Heart right ventricle (tissue), 16 donors: ENCODE measurements around the gene ZNF148. TPM values are rescaled to one million over a fixed set of nuclear protein-coding genes. Genes with fewer than 3 reads are reported as not detected.

ENCODE experiments used
- ATAC-seq, 8 donors: fragments of 200-7000 bp; cut with Tn5 transposase; one replicate each; pipeline ENCODE4 v1.9.1; 2020; ENCODE audit warnings: mild to moderate bottlenecking in 8 of 8, moderate library complexity in 8 of 8, moderate number of reproducible peaks in 1 of 8
- DNase-seq, 2 donors: peaks; one replicate each; pipeline ENCODE4 v3.0.0-alpha.2; 2020
- H3K27ac ChIP-seq, 10 donors: fragments of 200-600 bp; sonication (generic) in 2 of 10; one replicate each; pipeline versions ENCODE4 v1.5.0 to v1.8.0; 2020 to 2022; ENCODE audit warnings: mild to moderate bottlenecking in 3 of 10
- H3K27me3 ChIP-seq, 7 donors: fragments of 200-600 bp; one replicate each; pipeline ENCODE4 v1.8.0; 2021 to 2022; ENCODE audit warnings: mild to moderate bottlenecking in 2 of 7
- H3K36me3 ChIP-seq, 9 donors: fragments of 200-600 bp; sonication (generic) in 1 of 9; one replicate each; pipeline versions ENCODE4 v1.5.0 to v1.8.0; 2020 to 2022; ENCODE audit warnings: mild to moderate bottlenecking in 2 of 9
- H3K4me1 ChIP-seq, 9 donors: fragments of 200-600 bp; sonication (generic) in 1 of 9; one replicate each; pipeline versions ENCODE4 v1.5.0 to v1.8.0; 2020 to 2022; ENCODE audit warnings: mild to moderate bottlenecking in 4 of 9
- H3K4me3 ChIP-seq, 10 donors: fragments of 200-600 bp; sonication (generic) in 2 of 10; one replicate each; pipeline versions ENCODE4 v1.5.0 to v1.8.0; 2020 to 2022; ENCODE audit warnings: mild to moderate bottlenecking in 7 of 10, moderate library complexity in 2 of 10
- H3K9me3 ChIP-seq, 11 donors: fragments of 200-600 bp in 10 of 11; sonication (generic) in 2 of 11; one replicate each; pipeline versions ENCODE4 v1.5.0 to v1.8.0; 2013 to 2022; ENCODE audit warnings: mild to moderate bottlenecking in 2 of 11, control low read depth in 1 of 11, moderate library complexity in 1 of 11
- WGBS, 2 donors: extraction: QIAGEN DNeasy Blood & Tissue Kit; methylation state at CpG; one replicate each; pipeline ENCODE4 v1.1.7; 2013; ENCODE audit warnings: inconsistent platforms in 1 of 2; 5-methylcytosine and 5-hydroxymethylcytosine counted together
- intact Hi-C, 10 donors: fragments of 100-400 bp; cut with DNase I; formaldehyde crosslinking; loops; one replicate each; pipeline versions ENCODE4 v1.11.1 to v1.14.2; 2022
- polyA plus RNA-seq, 2 donors: library from polyadenylated mRNA; stranded (reverse); fragments of 200-250 nt; gene quantifications; one replicate each; pipeline ENCODE4 v1.2.3, GENCODE V29; 2013
- total RNA-seq, 10 donors: library from RNA; stranded (reverse); fragmentation: NEBNext Ultra II Directional in 3 of 10; extraction: Animal tissue kit (Norgen Biotek cat#: 25700) in 3 of 10; gene quantifications; one replicate each; pipeline versions ENCODE4 v1.2.1 to v1.2.4, GENCODE V29; 2021 to 2023
- TF ChIP-seq, protein P1 (sequence below), 9 donors: fragments of 200-600 bp; sonication (generic) in 2 of 9; IDR thresholded peaks; one replicate each; pipeline versions ENCODE4 v1.5.0 to v1.8.0; 2021 to 2022; ENCODE audit warnings: antibody characterized with exemption in 9 of 9, mild to moderate bottlenecking in 5 of 9, moderate library complexity in 1 of 9
- donor health status: Arrhythmogenic right ventricular cardiomyopathy.
- donor health status: ischemic (EF 13 %, LVEDD 7.1; RV severe dilation, severe dysfunction).
- donor health status: healthy with polysubstance abuse.
- donor health status: DM: no; HTN: yes; CAD: no.
- donor health status: DM: no; HTN: no; CAD: no.
- donor health status: ischemic (EF 25% LVEDD 6.9; RV normal size, moderate dysfunction).
- donor health status: ischemic (EF 25% LVEDD 5.7; RV mildly dilated, moderate dysfunction).
- donor health status: healthy.
- donor health status: DM: yes; HTN: yes; CAD: no.
- donor health status: Ischemic cardiomyopathy.
- donor health status: ischemic (EF 35%, LVEDD 5.7; RV mildly dilated, moderate dysfunction).
- donor health status: nonischemic (EF 11% LVEDD 7.7; RV severe dilation, severe dysfunction).
- donor health status: DM: yes; HTN: yes; CAD: no.
- donor health status: PGD.
- donor health status: ischemic (EF 29% LVEDD 5.4; RV normal size, mild dysfunction).
- donor health status: nonischemic (EF 23%, LVEDD 6.1; RV moderate dilation, normal function).

The ZNF148 gene
- total and polyA plus RNA-seq, 12 donors, result 2.9 to 59.6 (median 44.7) TPM

DNA sequence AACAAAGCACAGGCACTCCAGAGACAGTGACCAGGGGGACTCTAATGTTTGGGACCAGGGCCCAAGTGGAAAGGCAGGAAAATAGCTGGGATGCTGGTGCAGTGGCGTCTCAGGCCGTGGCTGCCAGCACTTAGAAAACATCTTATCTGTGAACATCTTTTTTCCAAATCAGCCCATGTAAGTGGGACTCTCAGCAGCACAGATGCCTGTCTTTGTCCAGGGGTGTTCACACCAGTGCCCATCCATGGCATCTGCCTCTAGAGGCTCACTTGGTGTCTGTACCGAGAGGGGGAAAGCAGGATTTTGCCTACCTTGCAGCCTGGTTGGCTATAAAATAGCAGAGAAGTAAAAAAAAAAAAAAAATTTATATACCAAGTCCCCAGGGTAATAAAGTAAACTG is 189.3 kb downstream of the ZNF148 start:
- no peaks in the 10 kb centered on the region for H3K27me3 ChIP-seq
- intact Hi-C loops, result no loop called here
- no peak for DNase-seq
- H3K36me3 ChIP-seq, result no peaks in the 10 kb centered on the region
- TF ChIP-seq, protein P1, sequence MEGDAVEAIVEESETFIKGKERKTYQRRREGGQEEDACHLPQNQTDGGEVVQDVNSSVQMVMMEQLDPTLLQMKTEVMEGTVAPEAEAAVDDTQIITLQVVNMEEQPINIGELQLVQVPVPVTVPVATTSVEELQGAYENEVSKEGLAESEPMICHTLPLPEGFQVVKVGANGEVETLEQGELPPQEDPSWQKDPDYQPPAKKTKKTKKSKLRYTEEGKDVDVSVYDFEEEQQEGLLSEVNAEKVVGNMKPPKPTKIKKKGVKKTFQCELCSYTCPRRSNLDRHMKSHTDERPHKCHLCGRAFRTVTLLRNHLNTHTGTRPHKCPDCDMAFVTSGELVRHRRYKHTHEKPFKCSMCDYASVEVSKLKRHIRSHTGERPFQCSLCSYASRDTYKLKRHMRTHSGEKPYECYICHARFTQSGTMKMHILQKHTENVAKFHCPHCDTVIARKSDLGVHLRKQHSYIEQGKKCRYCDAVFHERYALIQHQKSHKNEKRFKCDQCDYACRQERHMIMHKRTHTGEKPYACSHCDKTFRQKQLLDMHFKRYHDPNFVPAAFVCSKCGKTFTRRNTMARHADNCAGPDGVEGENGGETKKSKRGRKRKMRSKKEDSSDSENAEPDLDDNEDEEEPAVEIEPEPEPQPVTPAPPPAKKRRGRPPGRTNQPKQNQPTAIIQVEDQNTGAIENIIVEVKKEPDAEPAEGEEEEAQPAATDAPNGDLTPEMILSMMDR (IDR thresholded peaks at IDR 0.05), result no peak
- H3K4me3 ChIP-seq, result no peak overlapping the region
- no peak for ATAC-seq
- WGBS, 2 donors, result 80 to 86% methylated on average over 3 of the region's 3 CpGs
- peaks cover 0 to 13% (median 3%) of the 10 kb centered on the region in 9 donors for H3K4me1 ChIP-seq
- H3K27ac ChIP-seq, result no peak overlapping the region
- no peaks in the 10 kb centered on the region for H3K9me3 ChIP-seq

DNA sequence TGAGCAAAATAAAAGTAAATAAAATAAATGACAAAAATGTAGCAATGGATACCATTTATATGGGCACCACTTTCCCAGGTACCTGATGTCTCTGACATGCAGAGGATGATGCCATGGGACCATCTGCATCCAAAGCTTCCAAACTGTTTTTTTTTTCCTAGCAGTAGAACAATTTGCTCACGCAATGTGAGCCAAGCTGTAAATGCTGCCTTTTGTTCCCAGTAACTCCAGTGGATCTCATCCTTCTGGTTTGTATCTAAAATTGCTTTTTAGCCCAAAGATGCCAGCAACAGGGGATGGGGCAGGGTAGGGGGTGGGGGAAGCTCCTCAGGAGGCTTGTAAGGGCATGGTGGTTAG is 195.3 kb downstream of the ZNF148 start:
- Histone ChIP-seq H3K4me3 (no peak overlapping the region), H3K9me3 (peaks cover 0 to under 1% (median 0%) of the 10 kb centered on the region in 11 donors), H3K27ac (no peak overlapping the region), H3K27me3 (no peaks in the 10 kb centered on the region), H3K4me1 (peaks cover 0 to 6% (median 0%) of the 10 kb centered on the region in 9 donors), H3K36me3 (no peaks in the 10 kb centered on the region)
- intact Hi-C loops, result no loop called here
- ATAC-seq (no peak), DNase-seq (no peak)
- WGBS, 2 donors, result 87 to 95% methylated on average over 1 of the region's 1 CpG
- TF ChIP-seq, protein P1 (IDR thresholded peaks at IDR 0.05), result no peak

DNA sequence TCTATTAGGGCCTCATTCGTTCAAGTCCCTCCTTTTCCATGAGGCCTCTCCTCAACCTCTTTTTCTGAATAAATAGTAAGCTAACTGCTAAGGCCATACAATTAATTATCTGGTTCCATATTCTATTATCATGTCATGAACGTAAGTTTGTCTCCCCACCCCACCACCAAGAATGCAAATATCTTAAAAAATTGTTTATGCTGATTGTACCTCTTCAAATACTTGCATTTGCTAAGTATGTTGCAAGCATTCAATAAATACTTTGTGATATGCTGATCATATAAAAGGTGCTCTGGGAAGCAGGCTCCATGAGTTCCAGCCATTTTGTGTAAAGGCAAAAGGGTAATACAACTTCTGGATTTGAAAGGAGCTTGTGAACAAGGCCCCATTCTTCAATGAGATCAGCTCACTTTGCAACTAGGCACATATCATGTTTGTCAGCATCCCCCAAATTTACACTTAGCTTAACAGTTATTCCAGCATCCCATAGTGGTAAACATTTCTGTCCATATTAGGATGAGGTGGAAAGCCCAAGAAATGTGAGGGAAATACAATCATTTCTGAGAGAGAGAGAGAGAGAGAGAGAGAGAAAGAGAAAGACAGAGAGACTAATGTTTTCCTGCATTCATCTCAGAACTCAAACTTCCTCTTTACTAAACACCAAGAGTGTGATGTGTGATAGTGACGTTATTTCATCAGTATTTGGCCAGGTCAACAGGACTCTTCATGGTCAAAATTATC is 195.8 kb downstream of the ZNF148 start:
- no peak for DNase-seq
- Histone ChIP-seq H3K9me3 (peaks cover 0 to 6% (median 0%) of the 10 kb centered on the region in 11 donors), H3K4me1 (peaks cover 0 to 6% (median 0%) of the 10 kb centered on the region in 9 donors), H3K27ac (no peak overlapping the region), H3K4me3 (no peak overlapping the region), H3K36me3 (no peaks in the 10 kb centered on the region), H3K27me3 (no peaks in the 10 kb centered on the region)
- TF ChIP-seq, protein P1 (IDR thresholded peaks at IDR 0.05), result no peak
- intact Hi-C loops, result no loop called here
- 85 to 86% methylated on average over 3 of the region's 3 CpGs for WGBS, 2 donors
- no peak for ATAC-seq

GRCh38 chr3:125177746-125178145 is 197.4 kb downstream of the ZNF148 start:
- no peaks in the 10 kb centered on the region for H3K27me3 ChIP-seq
- DNase-seq (no peak), ATAC-seq (no peak)
- H3K9me3 ChIP-seq, result peaks cover 0 to 10% (median 0%) of the 10 kb centered on the region in 11 donors
- TF ChIP-seq, protein P1 (IDR thresholded peaks at IDR 0.05), result no peak
- 94 to 97% methylated on average over 13 of the region's 13 CpGs for WGBS, 2 donors
- H3K4me3 ChIP-seq, result no peak overlapping the region
- H3K27ac ChIP-seq, result no peak overlapping the region
- intact Hi-C loops, result no loop called here
- peaks cover 0 to 6% (median 0%) of the 10 kb centered on the region in 9 donors for H3K4me1 ChIP-seq
- no peaks in the 10 kb centered on the region for H3K36me3 ChIP-seq

Other genes with a start within 250 kb of the ZNF148 start
- gene SLC12A8, start 162.6 kb downstream of the ZNF148 start, total RNA-seq, result under 1 TPM in 9 of 10 donors, not detected in 1; 0.15 to 0.88 (median 0.40) TPM
- gene SLC12A8, start 162.6 kb downstream of the ZNF148 start, polyA plus RNA-seq, result under 1 TPM; 0.09 to 0.66 TPM
- gene SNX4, start 144.9 kb upstream of the ZNF148 start, total RNA-seq, result 10 to 100 TPM; 15.4 to 25.1 (median 18.2) TPM
- 10 to 100 TPM; 18.8 to 19.2 TPM for gene SNX4, start 144.9 kb upstream of the ZNF148 start, polyA plus RNA-seq
- gene OSBPL11, start 220.2 kb upstream of the ZNF148 start, total RNA-seq, result 10 to 100 TPM in 5 of 10 donors, 1 to 10 TPM in 5; 8.3 to 16.9 (median 9.8) TPM
- 1 to 10 TPM; 6.2 to 9.0 TPM for gene OSBPL11, start 220.2 kb upstream of the ZNF148 start, polyA plus RNA-seq